Measurements from ENCODE around the gene SACM1L.
"Not testable (repeated sequence)": the region's sequence is repeated elsewhere in the genome, so short reads cannot be mapped to it uniquely, and the experiment has no call there.

The SACM1L gene

DNA sequence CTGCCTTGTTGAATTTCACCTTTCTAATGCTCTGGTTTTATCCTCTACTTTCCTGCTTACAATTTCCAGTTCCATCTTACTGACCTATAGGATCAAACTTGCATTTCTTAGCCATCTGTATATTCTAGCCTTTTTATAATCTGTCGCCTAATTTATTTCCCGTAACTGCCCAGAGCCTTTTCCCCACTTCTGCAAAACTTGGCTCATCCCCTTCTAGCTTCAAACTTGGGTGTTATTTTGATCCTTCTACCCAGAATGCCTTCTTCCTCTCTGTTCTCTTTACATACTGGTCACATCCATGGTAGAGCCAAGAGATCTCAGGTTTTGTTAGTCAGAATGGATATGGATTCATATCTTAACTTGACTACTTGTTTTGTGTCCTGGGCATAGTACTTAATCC, 2.6 kb downstream of the SACM1L start:
- Mint-ChIP-seq H3K36me3 (ENCODE audit: low read depth) (peaks cover 49% of the 10 kb centered on the region), H3K4me1 (ENCODE audit: low read depth) (peaks cover 44% of the 10 kb centered on the region), H3K9me3 (no peaks in the 10 kb centered on the region), H3K27ac (peak overlapping the region; percentile 90), H3K4me3 (peak overlapping the region; percentile 0), H3K27me3 (no peaks in the 10 kb centered on the region)
- intact Hi-C loops (cut with micrococcal nuclease) = no loop called here

DNA sequence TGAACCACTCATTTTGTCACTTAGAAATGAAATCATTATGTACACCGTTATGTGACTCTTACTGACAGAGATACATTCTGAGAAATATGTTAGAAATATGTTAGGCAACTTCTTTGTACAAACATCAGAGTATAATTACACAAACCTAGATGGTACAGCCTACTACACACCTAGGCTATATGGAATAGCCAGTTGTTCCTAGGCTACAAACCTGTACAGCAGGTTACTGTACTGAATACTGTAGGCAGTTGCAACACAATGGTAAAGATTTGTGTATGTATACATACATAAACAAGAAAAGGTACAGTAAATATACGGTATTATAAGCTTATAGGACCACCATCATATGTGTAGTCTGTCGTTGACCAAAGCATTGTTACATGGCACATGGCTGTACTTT, 3.7 kb downstream of the SACM1L start:
- no peaks in the 10 kb centered on the region for H3K27me3 Mint-ChIP-seq
- no peak overlapping the region for H3K4me3 Mint-ChIP-seq
- H3K36me3 Mint-ChIP-seq (ENCODE audit: low read depth) = peaks cover 49% of the 10 kb centered on the region
- no peaks in the 10 kb centered on the region for H3K9me3 Mint-ChIP-seq
- intact Hi-C loops (cut with micrococcal nuclease) = no loop called here
- no peak overlapping the region for H3K27ac Mint-ChIP-seq
- H3K4me1 Mint-ChIP-seq (ENCODE audit: low read depth) = peaks cover 44% of the 10 kb centered on the region

DNA sequence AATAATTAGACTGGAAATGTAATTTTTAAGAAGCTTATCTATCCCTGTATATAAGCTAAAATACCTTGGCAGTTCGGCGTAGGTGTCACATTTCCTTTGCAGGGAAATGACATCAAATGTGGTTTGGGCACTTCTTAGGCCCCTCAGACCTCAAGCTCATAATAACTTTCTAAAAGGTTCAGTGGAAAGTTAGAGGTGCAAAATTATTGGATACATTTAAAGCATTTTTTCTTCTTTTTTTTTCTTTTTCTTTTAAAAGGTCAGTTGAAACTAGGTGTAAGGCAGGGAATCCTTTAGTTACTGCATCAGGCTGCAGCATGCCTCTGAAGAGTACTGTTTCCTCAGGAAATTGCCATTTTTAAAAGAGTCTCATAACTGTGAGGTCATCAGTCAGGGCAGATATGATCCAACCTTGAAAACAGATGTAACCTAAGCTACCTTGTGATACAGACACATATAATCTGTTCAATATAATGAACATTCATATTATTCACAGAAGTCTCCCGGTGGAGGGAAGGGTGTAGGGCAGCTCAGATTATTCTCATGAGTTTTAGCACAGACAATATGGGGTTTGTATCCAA, 4.8 kb downstream of the SACM1L start:
- intact Hi-C loops (cut with micrococcal nuclease) = no loop called here
- Mint-ChIP-seq H3K9me3 (no peaks in the 10 kb centered on the region), H3K36me3 (ENCODE audit: low read depth) (peaks cover 48% of the 10 kb centered on the region), H3K4me3 (no peak overlapping the region), H3K4me1 (ENCODE audit: low read depth) (peaks cover 44% of the 10 kb centered on the region), H3K27ac (no peak overlapping the region), H3K27me3 (no peaks in the 10 kb centered on the region)

- H3K27me3 Mint-ChIP-seq; intact Hi-C loops (cut with micrococcal nuclease); H3K4me3 Mint-ChIP-seq; H3K9me3 Mint-ChIP-seq: not testable (repeated sequence)
- Mint-ChIP-seq H3K4me1 (ENCODE audit: low read depth) (peaks cover 44% of the 10 kb centered on the region), H3K27ac (peak overlapping the region; percentile 8), H3K36me3 (ENCODE audit: low read depth) (peaks cover 49% of the 10 kb centered on the region)
Observed at GRCh38 chr3:45695166-45695565, 6.0 kb downstream of the SACM1L start.

DNA sequence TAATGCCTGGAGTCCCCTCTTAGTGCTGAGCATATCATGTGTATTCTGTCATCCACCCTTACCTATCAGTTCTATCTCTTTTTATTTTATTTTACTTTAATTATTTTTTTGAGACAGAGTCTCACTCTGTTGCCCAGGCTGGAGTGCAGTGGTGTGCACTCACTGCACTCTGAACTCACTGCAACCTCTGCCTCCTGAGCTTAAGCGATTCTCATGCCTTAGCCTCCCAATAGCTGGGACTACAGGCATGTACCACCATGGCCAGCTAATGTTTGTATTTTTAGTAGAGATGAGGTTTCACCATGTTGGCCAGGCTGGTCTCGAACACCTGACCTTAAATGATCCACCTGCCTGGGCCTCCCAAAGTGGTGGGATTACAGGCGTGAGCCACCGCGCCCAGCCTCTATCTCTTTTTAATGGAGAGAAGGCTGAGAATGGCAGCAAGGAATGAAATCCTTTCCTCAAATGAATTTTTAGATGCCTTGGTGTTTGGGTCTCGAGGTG, 11.4 kb downstream of the SACM1L start:
- no peak overlapping the region for H3K27ac Mint-ChIP-seq
- H3K4me1 Mint-ChIP-seq (ENCODE audit: low read depth) = peaks cover 12% of the 10 kb centered on the region
- no peaks in the 10 kb centered on the region for H3K9me3 Mint-ChIP-seq
- H3K27me3 Mint-ChIP-seq = no peaks in the 10 kb centered on the region
- intact Hi-C loops (cut with micrococcal nuclease) = no loop called here
- H3K4me3 Mint-ChIP-seq = no peak overlapping the region
- peaks cover 41% of the 10 kb centered on the region for H3K36me3 Mint-ChIP-seq (ENCODE audit: low read depth)

DNA sequence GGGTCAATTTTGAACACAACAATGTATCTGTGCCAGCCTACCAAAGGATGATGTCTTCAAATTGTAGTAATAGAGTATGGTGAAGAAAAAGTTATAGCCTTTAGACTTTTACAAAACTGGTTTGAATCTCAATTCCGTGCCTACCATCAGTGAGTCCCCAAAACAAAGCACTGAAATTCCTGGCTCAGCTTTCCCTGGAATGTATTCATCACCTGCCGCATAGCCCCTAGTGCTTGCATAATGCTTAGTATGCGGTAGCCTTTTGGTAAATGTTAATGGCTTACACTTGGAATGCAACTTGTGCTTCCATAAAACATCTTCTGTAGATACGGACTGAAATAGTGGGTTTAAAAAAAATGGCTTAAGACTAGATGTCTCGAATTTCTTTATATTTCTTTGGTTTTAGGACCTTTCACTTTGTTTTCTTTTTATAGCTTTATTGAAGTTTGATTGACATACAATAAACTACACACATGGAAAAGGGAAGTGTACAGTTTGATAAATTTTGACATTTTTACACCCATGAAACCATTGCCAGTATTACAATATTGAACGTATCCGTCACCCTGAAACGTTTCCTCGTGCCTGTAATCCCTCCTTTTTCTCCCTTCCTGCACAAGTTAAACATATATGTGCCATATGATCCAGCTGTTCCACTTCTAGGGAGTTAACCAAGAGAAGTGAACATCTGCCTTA, 12.1 kb downstream of the SACM1L start:
- no peaks in the 10 kb centered on the region for H3K9me3 Mint-ChIP-seq
- no peaks in the 10 kb centered on the region for H3K27me3 Mint-ChIP-seq
- peaks cover 12% of the 10 kb centered on the region for H3K4me1 Mint-ChIP-seq (ENCODE audit: low read depth)
- intact Hi-C loops (cut with micrococcal nuclease) = no loop called here
- H3K4me3 Mint-ChIP-seq = no peak overlapping the region
- H3K36me3 Mint-ChIP-seq (ENCODE audit: low read depth) = peaks cover 41% of the 10 kb centered on the region
- H3K27ac Mint-ChIP-seq = no peak overlapping the region

GRCh38 chr3:45704301-45704943, 15.2 kb downstream of the SACM1L start:
- peaks cover 54% of the 10 kb centered on the region for H3K36me3 Mint-ChIP-seq (ENCODE audit: low read depth)
- intact Hi-C loops (cut with micrococcal nuclease) = no loop called here
- H3K27ac Mint-ChIP-seq = no peak overlapping the region
- peaks cover 12% of the 10 kb centered on the region for H3K4me1 Mint-ChIP-seq (ENCODE audit: low read depth)
- H3K9me3 Mint-ChIP-seq = no peaks in the 10 kb centered on the region
- H3K27me3 Mint-ChIP-seq = no peaks in the 10 kb centered on the region
- no peak overlapping the region for H3K4me3 Mint-ChIP-seq

DNA sequence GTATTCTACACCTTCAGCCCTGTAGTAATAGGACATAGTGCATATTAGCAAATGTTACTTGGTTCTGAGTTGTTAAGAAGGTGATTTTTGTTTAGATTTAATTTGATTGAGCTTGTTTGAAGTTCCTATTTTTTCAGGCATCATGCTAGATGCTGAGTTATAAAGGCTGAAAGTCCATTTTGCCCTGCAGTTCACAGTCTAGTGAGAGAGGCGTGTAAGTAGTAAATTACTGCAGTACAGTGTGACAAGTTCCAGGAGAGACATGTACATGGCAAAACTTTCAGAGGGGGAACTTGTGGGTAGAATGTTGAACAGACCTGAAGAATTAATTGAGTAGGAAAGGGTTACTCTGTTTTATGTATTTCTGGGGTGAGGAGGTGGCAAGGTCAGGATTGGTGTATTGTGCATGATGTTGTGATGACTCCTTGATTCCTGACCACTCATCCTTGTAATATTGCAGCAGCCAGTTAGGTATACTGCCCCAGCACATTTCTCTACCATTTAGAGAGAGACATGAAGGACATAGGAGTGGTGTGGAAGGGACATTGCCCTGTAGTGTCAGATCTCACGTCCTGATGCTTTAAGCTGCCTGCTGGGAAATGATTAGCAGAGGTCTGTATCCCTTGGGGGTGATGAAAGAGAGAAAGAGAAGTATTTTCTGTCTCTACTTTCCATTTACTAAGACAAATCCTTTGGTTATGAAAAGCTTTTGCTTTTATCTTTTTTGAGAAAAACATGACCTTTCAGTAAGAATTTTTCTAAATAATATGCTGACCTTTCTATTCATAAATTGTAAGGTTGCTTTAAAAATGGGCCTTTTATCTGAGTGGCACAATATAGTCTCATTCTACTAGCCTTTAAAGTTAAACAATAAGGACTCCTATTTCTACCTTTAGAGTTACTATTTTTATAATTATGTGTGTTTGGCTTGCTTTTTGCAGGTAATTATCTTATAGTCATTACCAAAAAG, 16.9 kb downstream of the SACM1L start:
- Mint-ChIP-seq H3K27me3 (no peaks in the 10 kb centered on the region), H3K4me1 (ENCODE audit: low read depth) (peaks cover 12% of the 10 kb centered on the region), H3K9me3 (no peaks in the 10 kb centered on the region), H3K27ac (no peak overlapping the region), H3K4me3 (no peak overlapping the region), H3K36me3 (ENCODE audit: low read depth) (peaks cover 61% of the 10 kb centered on the region)
- intact Hi-C loops (cut with micrococcal nuclease) = no loop called here

DNA sequence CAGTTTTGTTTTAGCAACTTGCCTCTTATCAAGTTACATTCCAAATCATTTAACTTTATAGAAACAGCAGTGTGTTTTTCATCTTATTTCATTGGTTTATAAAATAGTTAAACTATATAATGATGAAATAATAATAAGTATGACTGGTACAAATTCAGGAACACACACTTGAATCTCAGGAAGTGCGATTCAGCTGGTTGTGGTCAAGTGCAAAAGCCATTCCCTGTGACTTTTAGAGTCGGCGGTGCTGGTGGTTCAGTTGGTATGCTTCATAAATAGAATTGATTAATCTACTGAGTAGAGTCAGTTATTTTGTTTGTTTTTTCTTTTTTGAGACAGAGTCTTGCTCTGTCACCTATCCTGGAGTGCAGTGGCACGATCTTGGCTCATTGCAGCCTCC, 22.7 kb downstream of the SACM1L start:
- Mint-ChIP-seq H3K36me3 (ENCODE audit: low read depth) (peaks cover 78% of the 10 kb centered on the region), H3K4me3 (no peak overlapping the region), H3K27ac (no peak overlapping the region), H3K9me3 (no peaks in the 10 kb centered on the region), H3K4me1 (ENCODE audit: low read depth) (no peaks in the 10 kb centered on the region), H3K27me3 (no peaks in the 10 kb centered on the region)
- intact Hi-C loops (cut with micrococcal nuclease) = no loop called here

DNA sequence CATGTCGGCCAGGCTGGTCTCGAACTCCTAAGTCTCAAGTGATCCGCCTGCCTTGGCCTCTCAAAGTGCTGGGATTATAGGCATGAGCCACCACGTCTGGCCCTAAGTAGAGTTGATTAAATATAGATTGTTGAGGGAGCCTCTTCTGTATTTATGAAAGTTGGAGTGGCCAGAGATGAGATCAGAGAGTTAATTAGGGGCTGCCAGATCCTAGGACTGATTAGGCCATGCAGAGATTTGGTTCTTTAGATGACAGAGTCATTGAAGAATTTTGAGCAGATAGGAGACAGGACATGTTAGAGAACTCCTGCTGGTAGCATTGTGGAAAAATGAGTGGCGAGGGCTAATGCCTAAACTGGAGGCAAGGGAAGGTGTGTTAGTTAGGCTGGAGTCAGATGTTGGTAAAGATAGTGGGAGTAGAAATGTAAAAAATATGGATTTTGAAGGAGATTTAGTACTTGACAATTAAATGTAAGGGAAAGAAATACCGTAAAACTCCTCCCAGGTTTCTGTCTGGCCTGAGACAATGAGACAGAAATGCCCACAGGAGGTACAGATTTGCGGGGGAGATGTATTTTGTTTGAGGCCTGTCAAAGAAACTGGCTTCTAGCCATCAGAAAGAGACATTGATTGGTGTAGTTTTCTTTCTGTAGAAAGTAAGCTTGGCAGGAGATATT, 23.4 kb downstream of the SACM1L start:
- no peaks in the 10 kb centered on the region for H3K9me3 Mint-ChIP-seq
- H3K4me1 Mint-ChIP-seq (ENCODE audit: low read depth) = no peaks in the 10 kb centered on the region
- H3K27ac Mint-ChIP-seq = no peak overlapping the region
- intact Hi-C loops (cut with micrococcal nuclease) = no loop called here
- H3K36me3 Mint-ChIP-seq (ENCODE audit: low read depth) = peaks cover 77% of the 10 kb centered on the region
- no peak overlapping the region for H3K4me3 Mint-ChIP-seq
- H3K27me3 Mint-ChIP-seq = no peaks in the 10 kb centered on the region

DNA sequence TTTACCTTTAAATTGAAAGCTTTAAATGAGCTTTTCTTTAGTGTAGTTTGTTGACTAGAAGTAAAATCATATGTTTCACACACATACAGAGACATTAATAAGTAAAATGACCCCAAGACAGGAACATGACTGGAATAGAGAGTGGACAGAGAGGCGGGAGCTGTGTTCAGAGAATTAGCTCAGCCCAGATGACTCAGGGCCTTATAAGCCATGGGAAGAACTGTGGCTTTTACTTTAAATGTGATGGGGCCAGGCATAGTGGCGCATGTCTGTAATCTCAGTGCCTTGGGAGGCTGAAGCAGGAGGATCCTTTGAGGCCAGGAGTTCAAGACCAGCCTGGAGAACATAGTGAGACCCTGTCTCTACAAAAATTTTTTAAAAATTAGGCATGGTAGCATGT, 26.7 kb downstream of the SACM1L start:
- Mint-ChIP-seq H3K9me3 (no peaks in the 10 kb centered on the region), H3K27me3 (no peaks in the 10 kb centered on the region), H3K27ac (no peak overlapping the region), H3K4me3 (no peak overlapping the region), H3K4me1 (ENCODE audit: low read depth) (no peaks in the 10 kb centered on the region), H3K36me3 (ENCODE audit: low read depth) (peaks cover 75% of the 10 kb centered on the region)
- intact Hi-C loops (cut with micrococcal nuclease) = no loop called here

DNA sequence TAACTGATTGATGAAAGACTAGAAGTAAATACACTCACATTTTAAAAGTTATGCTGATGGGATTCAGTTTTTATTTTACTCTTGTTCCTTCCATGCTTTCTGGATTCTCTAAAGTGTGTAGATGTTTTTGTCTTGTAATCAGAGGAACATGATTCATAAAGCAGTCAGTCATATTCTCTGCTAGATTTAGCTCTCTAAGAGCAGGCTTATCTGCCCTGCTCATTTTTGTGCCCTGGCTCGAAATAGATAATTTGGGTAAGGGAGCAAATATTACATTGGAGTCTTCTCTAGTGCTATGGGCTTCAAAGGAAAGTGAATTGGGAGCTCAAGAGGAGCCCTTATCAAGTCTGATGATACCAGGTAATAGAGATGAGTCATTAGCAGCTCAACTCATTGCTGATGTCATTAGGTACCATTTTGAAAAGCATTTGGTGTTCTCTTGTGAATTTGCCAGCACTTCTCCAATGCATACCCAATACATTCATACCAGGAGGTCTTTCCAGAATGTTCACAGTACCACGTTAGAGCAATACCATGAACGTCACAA, 27.7 kb downstream of the SACM1L start:
- Mint-ChIP-seq H3K4me1 (ENCODE audit: low read depth) (no peaks in the 10 kb centered on the region), H3K4me3 (no peak overlapping the region), H3K27ac (no peak overlapping the region), H3K9me3 (no peaks in the 10 kb centered on the region), H3K27me3 (no peaks in the 10 kb centered on the region), H3K36me3 (ENCODE audit: low read depth) (peaks cover 68% of the 10 kb centered on the region)
- intact Hi-C loops (cut with micrococcal nuclease) = no loop called here

All from dendritic cell treated with granulocyte-macrophage colony-stimulating factor and Interleukin-4, amounts not matched to agents 40 ng/mL and 50 ng/mL, for 4 days (primary cell).